Loucy (cell line): Measurements from ENCODE around the gene CAMKMT.

ENCODE experiments used
- CTCF ChIP-seq: fragments of 200-600 bp; sonication (generic); conservative IDR thresholded peaks from 2 replicates; pipeline ENCODE4 v1.5.1; 2014; ENCODE audit warnings: mild to moderate bottlenecking, antibody characterized with exemption, low read length
- EZH2phosphoT487 ChIP-seq: fragments of 200-600 bp; IDR thresholded peaks from 2 replicates; pipeline ENCODE4 v1.6.1; 2018; ENCODE audit warnings: antibody characterized with exemption, mild to moderate bottlenecking, moderate library complexity, borderline replicate concordance

- TF ChIP-seq CTCF (no peak), EZH2phosphoT487 (no peak)
Measured at GRCh38 chr2:44535376-44535775, 173.6 kb downstream of the CAMKMT start.
